ENCODE measurements around the gene FCHSD2. TPM values are rescaled to one million over a fixed set of nuclear protein-coding genes. Genes with fewer than 3 reads are reported as not detected.

The FCHSD2 gene
- total and polyA plus RNA-seq, 9 of the 15 experiments (the other 6 are each of a cell fraction or from before 2014, with no cell fraction given) = 1.8 to 14.7 (median 6.4) TPM

DNA sequence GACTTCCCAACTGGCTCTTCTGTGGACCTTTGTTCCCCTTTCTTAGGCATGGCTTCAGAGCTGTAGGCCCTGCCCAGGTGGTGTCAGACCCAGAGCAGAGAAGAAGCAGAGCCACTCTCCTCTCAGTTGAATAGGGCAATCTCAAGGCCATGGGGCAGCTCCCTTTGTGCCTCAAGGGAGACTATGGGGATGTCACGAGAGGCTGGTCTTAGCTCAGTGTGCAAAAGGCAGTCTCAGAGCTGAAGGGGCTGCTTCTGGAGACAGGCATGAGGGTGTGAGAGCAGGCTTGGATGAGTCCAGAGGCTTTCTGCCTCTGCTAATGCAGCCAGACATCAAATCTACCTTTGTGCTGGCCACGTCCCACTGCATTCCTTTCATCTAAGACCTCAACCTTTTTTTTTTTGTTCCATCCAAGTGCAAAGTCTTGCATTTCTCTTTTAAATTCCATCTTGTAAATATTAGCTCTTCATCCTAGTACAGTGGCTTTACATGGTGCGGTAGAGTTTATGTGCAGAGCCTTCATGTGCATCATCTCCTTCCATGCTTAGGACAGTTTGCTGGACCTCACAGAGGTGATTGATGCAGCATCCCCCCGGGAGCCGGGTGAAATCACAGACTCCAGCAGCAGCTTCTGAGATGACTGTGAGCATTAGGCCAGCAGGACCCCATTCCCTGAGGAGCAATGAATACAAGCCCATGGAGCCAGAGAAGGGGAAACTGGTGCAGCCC, 34.2 kb upstream of the FCHSD2 start (continued):
- TF ChIP-seq, protein P1, sequence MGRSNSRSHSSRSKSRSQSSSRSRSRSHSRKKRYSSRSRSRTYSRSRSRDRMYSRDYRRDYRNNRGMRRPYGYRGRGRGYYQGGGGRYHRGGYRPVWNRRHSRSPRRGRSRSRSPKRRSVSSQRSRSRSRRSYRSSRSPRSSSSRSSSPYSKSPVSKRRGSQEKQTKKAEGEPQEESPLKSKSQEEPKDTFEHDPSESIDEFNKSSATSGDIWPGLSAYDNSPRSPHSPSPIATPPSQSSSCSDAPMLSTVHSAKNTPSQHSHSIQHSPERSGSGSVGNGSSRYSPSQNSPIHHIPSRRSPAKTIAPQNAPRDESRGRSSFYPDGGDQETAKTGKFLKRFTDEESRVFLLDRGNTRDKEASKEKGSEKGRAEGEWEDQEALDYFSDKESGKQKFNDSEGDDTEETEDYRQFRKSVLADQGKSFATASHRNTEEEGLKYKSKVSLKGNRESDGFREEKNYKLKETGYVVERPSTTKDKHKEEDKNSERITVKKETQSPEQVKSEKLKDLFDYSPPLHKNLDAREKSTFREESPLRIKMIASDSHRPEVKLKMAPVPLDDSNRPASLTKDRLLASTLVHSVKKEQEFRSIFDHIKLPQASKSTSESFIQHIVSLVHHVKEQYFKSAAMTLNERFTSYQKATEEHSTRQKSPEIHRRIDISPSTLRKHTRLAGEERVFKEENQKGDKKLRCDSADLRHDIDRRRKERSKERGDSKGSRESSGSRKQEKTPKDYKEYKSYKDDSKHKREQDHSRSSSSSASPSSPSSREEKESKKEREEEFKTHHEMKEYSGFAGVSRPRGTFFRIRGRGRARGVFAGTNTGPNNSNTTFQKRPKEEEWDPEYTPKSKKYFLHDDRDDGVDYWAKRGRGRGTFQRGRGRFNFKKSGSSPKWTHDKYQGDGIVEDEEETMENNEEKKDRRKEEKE (IDR thresholded peaks at IDR 0.05; ENCODE audit: borderline replicate concordance in 1 of 2, control insufficient read depth in 1 of 2, low read depth in 2 of 2, low read length in 1 of 2) = no peak
- TF ChIP-seq CBX5 (IDR thresholded peaks at IDR 0.05; ENCODE audit: borderline replicate concordance, low read depth) = no peak

DNA sequence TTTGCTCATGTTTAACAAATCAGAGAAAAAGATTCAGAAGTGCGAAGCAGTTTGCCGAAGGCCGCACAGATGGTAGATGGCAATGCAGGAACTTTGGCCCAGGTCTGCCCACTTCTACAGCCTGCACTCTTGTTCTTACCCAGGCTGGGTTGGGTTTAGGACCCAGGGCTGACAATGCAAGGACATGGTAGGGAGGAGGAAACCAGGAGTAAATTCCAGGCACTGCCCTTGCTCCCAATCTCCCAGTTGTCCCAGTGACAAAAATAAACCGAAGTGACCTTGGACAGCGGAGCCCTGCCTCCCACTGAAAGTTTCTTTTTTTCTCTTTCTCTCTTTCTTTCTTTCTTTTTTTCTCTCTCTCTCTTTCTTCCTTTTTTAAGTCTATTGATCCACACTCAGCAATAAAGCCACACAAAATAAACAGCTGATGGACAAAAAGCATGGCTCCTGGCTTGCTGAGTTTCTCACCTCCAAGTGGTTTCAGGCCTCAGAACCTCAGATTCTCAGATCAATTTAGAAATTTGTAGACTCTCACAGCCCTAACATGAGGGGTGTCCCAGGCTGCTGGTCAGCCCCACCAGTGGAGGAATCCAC, 33.5 kb upstream of the FCHSD2 start:
- POLR2A ChIA-PET = interaction anchor here (0.7 kb wide), 2 partner anchors 13 to 326 kb away, joined by 3 to 4 read pairs; no protein-coding TSS in a partner anchor
- H3K36me3 ChIP-seq (ENCODE audit: control insufficient read depth, insufficient read depth, low read length) = no peaks in the 10 kb centered on the region
- BruUV-seq (replicated peaks) = no TSS peak
- H3K79me2 ChIP-seq (ENCODE audit: control insufficient read depth, insufficient read depth, low read length) = no peaks in the 10 kb centered on the region
- 61% methylated on average over 5 of the region's 5 CpGs for WGBS (ENCODE audit: insufficient coverage, low coverage, missing lambda C conversion rate)
- FAIRE-seq (no peak), ATAC-seq (no peak), DNase-seq (ENCODE audit: extremely low read depth in 1 of 4, low spot score in 3 of 4) (no peak)
- CTCF ChIA-PET (ENCODE audit: low intra/inter-chr PET ratio) = interaction anchor here (4.3 kb wide), 1 partner anchor 344 kb away, joined by 47 read pairs; no protein-coding TSS in a partner anchor
- no peak overlapping the region for H3K9ac ChIP-seq (ENCODE audit: insufficient read depth in 1 of 2, low read depth in 2 of 2, low read length in 2 of 2)
- no peak overlapping the region for H3K4me3 ChIP-seq
- H4K20me1 ChIP-seq (replicated peaks; ENCODE audit: control insufficient read depth, insufficient read depth, low read length) = no peaks in the 10 kb centered on the region
- in situ Hi-C loops (cut with MboI) (loop anchor here (5.0 kb wide), 1 partner anchor 343 kb away; no protein-coding TSS in a partner anchor), intact Hi-C loops (cut with micrococcal nuclease) (loop anchor here (5.0 kb wide), 1 partner anchor 588 kb away; no protein-coding TSS in a partner anchor)
- peaks cover 4 to 5% of the 10 kb centered on the region in 2 experiments; a peak in 1 of 5 replicates for H3K4me1 ChIP-seq (replicated peaks in 1 of 2; ENCODE audit: control insufficient read depth in 2 of 2, insufficient read depth in 2 of 2, low read length in 2 of 2)
- H3K9me1 ChIP-seq (ENCODE audit: control insufficient read depth, insufficient read depth, low read length) = no peaks in the 10 kb centered on the region
- no peak overlapping the region for H3K4me2 ChIP-seq (ENCODE audit: insufficient read depth, low read length)
- H2AFZ ChIP-seq (ENCODE audit: low read depth, low read length) = no peak overlapping the region
- H3K27ac ChIP-seq (ENCODE audit: extremely low read depth, low read depth, low read length) = no peak overlapping the region
- H3K9me3 ChIP-seq (replicated peaks; ENCODE audit: control insufficient read depth, insufficient read depth, low read depth, low read length) = no peaks in the 10 kb centered on the region
- H3K27me3 ChIP-seq (ENCODE audit: control insufficient read depth in 2 of 2, insufficient read depth in 2 of 2, low read length in 2 of 2) = no peaks in the 10 kb centered on the region
- TF ChIP-seq ZNF316 (IDR thresholded peaks at IDR 0.05) (no peak), MCM5 (IDR thresholded peaks at IDR 0.05; ENCODE audit: low read depth) (no peak), BDP1 (IDR thresholded peaks at IDR 0.05; ENCODE audit: insufficient read depth, insufficient read length) (no peak), ZNF639 (CRISPR knock-in tag; conservative IDR thresholded peaks at IDR 0.05 in 1 of 2, IDR thresholded peaks at IDR 0.05 in 1 of 2) (no peak), XRCC5 (IDR thresholded peaks at IDR 0.05; ENCODE audit: low read depth, low read length) (no peak), MED1 (CRISPR knock-in tag; IDR thresholded peaks at IDR 0.05; ENCODE audit: borderline replicate concordance) (no peak), ZNF695 (CRISPR knock-in tag; IDR thresholded peaks at IDR 0.05) (no peak)

Data from K562 (cell line).